NCI-H1105 treated with DMSO at 0.1 percent for 48 hours (cell line): ENCODE measurements around the gene PIWIL1.

Experiments used
- DNase-seq: peaks from one replicate; lab custom pipeline; 2025; lab: John Stamatoyannopoulos, UW

The PIWIL1 gene

DNA sequence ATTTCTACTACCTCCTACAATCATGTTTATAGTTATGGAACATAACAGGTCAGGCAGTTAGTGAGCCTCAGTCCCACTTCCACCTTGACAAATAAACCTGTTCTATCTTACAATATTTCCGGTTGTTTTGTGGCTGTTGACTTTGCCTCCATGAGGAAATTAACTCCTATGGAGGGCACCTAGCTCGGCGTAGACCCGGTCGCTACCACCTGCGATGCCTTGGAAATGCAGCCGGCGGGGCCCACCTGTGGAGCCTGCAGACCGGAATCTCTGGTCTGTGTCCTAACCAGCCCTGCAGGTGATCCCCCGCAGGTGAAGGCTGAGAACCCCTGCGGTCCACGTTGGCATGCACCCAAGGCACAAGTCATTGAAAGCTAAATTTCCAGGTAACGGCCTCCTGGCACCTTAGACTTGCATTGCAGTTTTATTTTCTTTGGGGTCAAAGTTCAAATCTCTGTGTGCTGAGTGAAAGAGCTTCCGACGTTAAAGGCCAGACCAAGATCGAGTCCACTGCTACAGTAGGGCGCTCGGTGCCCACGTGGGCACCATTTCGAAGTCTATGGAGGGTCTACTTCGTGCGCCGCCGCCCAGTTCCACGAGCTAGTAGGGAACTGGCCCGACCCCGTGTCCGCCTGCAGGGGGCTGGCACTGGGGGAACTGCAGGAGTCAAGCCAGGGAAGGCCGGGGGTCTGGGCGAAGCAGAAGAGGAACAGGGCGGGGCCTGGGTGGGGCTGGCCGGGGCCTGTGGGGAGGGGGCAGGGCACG lies 782 bp upstream of the PIWIL1 start:
- peak; percentile 35 for DNase-seq

DNA sequence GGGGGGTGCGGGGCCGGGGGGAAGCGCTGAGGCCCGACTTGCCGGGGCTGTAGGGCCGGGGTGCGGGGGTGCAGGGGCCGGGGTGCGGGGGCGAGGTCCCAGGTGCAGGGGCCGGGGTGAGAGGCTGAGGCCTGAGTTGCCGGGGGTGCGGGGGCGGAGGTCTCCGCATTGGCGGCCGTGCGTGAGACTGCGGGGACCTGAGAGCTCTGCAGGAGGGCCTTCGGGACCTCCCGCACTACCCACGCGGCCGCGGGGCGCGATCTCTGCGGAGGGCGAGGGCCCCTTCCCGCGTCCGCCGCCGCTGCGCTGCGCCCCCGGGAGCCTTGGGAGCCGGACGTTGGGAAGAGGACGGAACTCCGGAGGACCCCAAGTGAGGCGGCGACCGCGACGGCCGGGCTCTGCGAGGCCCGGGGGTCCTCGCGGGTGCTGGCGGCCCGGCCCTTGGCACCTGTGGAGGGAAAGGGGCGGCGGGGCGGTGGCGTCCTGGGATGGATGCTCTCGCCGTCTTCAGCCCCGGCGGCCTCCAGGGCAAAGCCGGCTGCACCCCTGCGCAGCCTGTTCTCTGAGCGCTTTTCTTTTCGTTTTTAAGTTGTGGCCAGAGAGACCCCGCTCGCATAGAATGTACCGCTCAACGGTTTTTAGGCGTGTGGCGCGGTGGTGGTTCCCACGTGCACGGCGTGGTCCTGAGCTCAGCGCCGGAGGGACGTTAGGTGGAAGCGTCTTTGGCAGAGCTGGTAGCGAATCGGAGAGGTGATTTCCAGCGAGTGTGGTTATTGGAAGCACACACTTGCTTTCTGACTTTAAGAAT lies 1.3 kb downstream of the PIWIL1 start:
- no peak for DNase-seq

GRCh38 chr12:130339951-130340350 lies 2.3 kb downstream of the PIWIL1 start:
- DNase-seq: no peak

DNA sequence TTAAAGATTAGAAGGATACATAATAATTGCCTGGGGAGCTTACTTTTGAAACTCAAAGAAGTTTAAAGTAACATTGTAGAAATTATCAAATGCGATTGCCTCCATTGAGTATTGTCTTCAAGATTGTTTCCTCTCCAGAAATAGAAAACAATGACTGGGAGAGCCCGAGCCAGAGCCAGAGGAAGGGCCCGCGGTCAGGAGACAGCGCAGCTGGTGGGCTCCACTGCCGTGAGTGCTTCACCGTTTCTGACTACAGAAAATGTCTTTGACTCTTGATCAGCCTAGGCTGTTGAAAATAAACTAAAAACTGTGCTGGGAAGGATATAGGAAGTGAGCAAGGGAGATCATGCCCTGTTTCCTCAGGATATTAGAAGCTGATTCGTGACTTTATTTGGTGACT lies 4.8 kb downstream of the PIWIL1 start:
- DNase-seq: no peak

GRCh38 chr12:130342842-130343241 lies 5.2 kb downstream of the PIWIL1 start:
- DNase-seq: no peak

DNA sequence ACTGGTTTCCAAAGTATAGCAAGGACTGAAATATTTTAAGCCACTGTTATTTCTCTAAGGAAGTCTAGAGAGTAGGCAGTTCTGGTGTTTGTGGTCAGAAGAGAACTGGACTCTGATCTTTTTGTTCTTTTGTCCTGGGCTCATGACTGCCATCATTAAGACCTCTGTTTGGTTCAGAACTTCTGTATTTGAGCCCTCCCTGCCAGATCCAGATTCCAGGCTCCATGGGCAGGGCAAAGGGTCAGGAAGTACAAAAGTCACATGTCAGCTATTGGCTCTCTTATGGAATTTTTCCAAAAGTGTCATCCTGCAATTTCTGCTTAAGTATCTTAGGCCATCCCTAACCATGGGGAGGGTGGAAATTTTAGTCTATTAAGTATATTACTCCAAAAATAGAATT lies 6.8 kb downstream of the PIWIL1 start:
- DNase-seq: no peak

DNA sequence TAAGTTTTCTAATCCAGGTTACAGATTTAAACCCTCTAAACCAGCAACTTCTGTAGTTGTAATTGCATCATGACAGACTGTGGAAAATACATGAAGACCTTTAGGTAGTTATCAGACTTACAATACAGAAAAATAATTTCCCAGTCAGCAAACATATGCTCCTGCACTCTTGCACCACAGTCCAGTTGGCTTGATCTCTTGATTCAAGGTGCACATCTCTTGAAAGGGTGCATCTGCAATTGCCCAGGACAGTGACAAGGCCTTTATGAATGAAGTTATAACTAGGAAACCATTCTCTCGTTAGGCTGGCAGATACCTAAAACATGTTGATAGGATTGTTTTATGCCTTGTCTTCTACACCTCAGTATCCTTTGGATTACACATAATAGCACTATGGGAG lies 7.6 kb downstream of the PIWIL1 start:
- no peak for DNase-seq

GRCh38 chr12:130347588-130347987 lies 9.9 kb downstream of the PIWIL1 start:
- peak; percentile 54 for DNase-seq

GRCh38 chr12:130350715-130351114 lies 13.0 kb downstream of the PIWIL1 start:
- DNase-seq: no peak

GRCh38 chr12:130351326-130351725 lies 13.6 kb downstream of the PIWIL1 start:
- no peak for DNase-seq

DNA sequence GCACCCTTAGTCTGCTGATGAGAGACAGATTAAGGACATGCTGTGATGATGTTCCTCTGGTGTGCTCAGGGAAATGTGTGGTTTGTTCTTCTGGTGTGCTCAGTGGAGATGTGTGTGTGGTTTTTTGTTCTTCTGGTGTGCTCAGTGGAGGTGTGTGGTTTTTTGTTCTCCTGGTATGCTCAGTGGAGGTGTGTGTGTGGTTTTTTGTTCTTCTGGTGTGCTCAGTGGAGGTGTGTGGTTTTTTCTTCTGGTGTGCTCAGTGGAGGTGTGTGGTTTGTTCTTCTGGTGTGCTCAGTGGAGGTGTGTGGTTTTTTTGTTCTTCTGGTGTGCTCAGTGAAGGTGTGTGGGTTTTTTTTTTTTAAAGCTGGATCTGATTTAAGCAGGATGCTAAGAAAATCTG lies 15.4 kb downstream of the PIWIL1 start:
- DNase-seq: no peak

DNA sequence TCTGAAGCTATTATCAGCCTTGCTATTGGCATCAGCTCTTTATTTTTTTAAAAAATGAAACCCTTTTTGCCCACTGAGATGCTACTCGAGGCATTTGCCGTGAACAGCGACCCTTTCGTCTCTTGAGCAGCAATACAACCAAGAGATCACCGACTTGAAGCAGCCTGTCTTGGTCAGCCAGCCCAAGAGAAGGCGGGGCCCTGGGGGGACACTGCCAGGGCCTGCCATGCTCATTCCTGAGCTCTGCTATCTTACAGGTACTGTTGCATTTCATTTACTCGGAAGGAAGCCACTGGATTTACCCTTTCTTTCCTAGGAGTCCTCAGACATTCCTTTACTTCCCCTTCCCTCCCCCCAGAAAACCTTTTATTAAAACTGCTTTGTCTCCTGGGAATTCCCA lies 16.7 kb downstream of the PIWIL1 start:
- no peak for DNase-seq

GRCh38 chr12:130356222-130356621 lies 18.5 kb downstream of the PIWIL1 start:
- no peak for DNase-seq

GRCh38 chr12:130357241-130357640 lies 19.6 kb downstream of the PIWIL1 start:
- no peak for DNase-seq

DNA sequence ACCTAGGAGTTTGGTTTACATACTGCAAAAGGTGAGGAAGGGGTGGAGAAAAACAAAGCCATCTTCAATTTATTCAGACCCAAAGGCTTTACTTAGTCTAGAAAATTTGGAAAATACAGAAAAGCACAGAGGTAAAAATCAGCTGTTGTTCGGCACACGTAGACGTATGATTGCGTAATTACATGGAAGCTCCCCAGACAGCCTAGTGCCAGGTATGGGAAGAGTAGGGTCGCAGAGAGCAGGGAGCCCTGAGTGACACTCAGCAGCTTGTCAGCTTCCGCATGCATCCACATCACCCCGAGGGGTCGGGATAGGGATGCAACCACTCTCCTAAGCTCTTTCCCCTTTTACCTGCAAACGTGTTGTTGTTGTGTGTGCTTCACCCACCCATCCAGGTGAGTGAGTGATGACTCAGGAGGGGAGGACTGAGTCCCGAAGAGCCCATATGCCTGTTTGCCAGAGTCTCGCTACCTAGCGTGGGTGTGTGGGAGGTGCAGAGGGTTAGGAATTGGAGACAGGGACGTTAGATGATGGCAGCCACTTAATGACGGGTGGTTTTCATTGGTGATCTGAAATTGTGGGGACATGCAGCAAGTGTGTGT lies 20.1 kb downstream of the PIWIL1 start:
- DNase-seq: no peak

DNA sequence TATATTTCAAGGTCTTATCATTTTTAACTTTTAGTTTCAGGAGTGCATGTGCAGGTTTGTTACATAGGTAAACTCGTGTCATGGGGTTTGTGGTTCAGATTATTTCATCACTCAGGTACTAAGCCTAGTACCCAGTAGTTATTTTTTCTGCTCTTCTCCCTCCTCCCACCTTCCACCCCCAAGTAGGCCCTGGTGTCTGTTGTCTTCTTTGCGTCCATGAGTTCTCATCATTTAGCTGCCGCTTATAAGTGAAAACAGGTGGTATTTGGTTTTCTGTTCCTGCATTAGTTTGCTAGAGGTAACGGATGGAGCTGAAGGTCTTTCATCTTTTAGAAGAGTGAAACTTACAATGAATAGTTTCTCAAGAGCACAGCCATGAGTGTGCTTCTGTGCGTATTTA lies 24.4 kb downstream of the PIWIL1 start:
- DNase-seq: no peak

DNA sequence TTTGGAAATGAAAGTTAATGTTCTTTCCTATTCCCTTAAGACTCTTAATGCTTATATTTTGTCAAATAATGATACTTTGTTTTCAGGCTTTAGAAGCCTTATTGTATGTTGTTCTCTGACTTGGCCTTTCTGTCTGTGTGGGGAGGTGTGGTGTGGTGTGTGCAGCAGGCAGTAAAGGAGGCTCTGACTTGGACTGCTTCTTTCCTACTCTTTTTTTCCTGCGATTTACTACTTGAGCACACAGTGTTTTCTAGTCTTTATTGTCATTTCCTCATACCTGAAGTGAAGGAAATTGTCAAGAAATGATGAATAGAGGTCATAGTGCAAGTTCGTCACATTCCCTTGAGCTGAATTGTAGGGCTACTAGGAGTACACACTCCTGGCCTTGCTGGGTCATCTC lies 26.9 kb downstream of the PIWIL1 start:
- DNase-seq: no peak

DNA sequence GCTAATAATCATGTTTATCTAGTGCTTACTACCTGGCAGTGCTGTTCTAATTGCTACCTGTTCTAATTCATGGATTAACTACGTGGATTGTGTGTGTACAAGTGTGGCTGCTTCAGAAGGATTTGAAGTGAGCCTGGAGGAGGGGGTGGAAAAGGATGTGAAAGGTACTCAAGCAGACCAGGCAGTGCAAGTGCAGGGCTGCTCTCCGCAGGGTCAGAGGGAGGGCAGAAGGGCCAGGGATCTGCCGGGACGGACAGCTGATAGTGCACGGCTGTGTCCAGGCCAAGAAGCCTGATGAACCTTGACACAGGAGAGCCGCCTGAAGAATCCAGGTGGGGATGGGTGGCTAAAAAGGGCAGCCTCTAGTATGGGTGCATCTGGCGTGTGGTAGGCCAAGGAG lies 28.5 kb downstream of the PIWIL1 start:
- DNase-seq: no peak

DNA sequence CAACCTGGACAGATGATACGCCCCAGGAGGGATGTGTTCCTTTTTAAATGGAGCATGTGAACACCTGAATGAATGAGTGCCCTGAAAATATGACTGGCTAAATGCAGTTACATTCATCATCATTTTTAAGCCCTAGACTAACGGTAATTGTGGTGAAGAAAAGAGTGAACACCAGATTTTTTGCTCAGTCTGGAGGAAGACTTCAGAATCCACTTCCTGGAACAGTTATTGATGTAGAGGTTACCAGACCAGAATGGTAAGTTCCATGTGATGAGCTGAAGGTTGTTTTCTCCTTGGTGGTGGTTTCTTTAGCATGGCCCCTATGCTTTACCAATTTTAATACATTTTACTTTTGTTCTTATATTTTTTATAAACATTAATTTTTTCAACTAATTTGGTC lies 29.3 kb downstream of the PIWIL1 start:
- DNase-seq: no peak

- DNase-seq: no peak
Observed at GRCh38 chr12:130367523-130367922, 29.8 kb downstream of the PIWIL1 start.

GRCh38 chr12:130369816-130370215 lies 32.1 kb downstream of the PIWIL1 start:
- DNase-seq: no peak

DNA sequence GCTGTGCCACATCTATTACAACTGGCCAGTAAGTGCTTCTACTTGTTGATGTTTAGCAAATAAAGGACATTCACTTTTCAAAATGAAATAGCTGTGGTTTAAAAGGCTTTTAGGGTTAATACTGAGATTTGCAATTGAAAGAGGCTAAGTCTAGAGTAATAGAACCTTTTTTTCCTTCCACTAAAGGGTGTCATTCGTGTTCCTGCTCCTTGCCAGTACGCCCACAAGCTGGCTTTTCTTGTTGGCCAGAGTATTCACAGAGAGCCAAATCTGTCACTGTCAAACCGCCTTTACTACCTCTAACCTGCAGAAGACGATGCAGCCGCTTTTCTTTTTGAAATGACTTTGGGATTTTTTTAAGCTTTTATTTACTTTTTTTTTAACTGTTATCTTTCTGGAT lies 33.6 kb downstream of the PIWIL1 start:
- DNase-seq: no peak

- peak; percentile 18 for DNase-seq
Observed at GRCh38 chr12:130372936-130373335, 35.2 kb downstream of the PIWIL1 start.
